Activated gamma-delta T cell (primary cell): ENCODE measurements around the gene ZNF438.
"Not testable (repeated sequence)": the region's sequence is repeated elsewhere in the genome, so short reads cannot be mapped to it uniquely, and the experiment has no call there.

Experiments used
- DNase-seq: peaks from one replicate; lab custom pipeline; 2025; lab: John Stamatoyannopoulos, UW

Gene ZNF438

DNA sequence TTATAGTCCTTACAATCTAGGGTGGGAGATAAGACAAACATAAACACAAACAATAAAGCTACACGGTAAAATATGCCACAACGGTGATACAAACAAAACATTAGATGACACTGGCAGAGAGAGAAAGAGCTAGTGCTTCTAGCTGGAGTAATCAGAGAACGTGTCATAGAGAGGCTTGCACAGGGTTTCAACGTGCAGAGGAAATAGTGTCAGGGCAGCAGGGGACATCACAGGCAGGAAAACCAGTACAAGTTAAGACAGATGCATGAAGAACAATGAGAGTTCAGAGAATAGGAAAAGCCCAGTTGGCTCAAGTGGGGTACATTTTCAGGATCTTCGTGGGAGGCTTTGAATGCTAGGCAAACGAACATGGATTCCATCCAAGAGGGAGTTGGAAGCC is 91.4 kb downstream of the ZNF438 start:
- DNase-seq = no peak

DNA sequence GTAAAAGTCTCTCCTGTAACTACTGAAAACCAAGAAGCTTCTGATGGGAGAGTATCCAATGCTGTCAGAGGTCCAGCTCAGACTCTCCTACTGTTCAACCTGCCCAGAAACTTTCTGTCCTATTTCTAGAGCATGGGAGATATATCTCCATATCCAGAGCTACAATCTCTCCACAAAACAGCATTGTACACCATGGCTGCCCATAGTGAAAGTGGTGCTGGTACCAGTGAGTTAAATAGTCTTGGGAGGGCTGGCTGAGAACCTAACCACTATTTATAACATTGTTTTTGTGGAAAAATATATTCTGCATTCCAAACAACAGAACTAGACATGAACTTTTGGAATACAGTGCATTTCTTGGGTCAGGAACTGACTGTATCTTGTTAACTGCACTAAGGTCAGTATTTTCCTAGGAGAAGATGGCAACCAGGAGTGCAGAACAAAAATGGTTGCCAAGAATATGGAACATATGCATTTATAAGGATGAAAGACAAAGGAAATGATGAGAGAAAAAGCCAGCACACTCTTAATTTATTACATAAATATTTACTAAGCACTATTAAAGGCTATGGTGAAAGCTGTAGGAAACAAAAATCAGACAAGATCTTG is 91.9 kb downstream of the ZNF438 start:
- DNase-seq = no peak

DNA sequence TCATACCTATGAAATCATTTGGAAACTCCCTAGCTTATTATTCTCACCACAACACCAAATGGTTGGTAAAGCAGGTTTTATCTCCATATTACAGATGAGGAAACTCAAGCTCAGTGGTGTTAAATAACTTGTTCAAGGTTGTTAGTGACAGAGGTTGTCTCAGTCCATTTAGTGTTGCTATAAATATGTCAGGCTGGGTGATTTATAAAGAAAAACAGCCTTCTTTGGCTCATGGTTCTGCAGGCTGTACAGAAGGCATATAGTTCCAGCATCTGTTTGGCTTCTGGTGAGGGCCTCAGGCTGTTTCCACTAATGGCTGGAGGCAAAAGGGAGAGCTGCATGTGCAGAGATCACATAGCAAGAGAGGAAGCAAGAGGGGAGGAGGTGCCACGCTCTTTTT is 96.6 kb downstream of the ZNF438 start:
- no peak for DNase-seq

- no peak for DNase-seq
Measured at GRCh38 chr10:30931094-30931493, 100.6 kb downstream of the ZNF438 start.

DNA sequence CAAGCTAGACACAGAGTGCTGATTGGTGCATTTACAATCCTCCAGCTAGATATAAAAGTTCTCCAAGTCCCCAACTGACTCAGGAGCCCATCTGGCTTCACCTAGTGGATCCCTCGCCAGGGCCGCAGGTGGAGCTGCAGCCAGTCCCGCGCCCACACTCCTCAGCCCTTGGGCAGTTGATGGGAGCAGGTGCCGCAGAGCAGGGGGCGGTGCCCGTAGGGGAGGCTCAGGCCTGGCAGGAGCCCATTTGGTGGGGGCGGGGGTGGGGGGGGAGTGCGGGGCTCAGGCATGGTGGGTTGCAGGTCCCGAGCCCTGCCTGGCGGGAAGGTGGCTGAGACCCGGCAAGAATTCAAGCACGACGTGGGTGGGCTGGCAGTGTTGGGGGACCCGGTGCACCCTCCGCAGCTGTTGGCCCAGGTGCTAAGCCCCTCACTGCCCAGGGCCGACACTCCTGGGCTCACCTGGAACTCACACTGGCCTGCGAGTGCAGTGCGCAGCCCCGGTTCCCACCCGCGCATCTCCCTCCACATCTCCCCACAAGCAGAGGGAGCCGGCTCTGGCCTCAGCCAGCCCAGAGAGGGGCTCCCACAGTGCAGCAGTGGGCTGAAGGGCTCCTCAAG is 101.7 kb downstream of the ZNF438 start:
- peak; percentile 8 for DNase-seq

DNA sequence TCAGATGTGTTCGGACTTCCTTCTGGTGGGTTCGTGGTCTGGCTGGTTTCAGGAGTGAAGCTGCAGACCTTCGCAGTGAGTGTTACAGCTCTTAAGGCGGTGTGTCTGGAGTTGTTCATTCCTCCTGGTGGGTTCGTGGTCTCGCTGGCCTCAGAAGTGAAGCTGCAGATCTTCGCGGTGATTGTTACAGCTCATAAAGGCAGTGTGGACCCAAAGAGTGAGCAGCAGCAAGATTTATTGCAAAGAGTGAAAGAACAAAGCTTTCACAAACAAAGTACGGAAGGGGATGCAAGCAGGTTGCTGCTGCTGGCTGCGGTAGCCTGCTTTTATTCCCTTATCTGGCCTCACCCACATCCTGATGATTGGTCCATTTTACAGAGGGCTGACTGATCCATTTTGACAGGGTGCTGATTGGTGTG is 102.3 kb downstream of the ZNF438 start:
- not testable (repeated sequence) for DNase-seq

DNA sequence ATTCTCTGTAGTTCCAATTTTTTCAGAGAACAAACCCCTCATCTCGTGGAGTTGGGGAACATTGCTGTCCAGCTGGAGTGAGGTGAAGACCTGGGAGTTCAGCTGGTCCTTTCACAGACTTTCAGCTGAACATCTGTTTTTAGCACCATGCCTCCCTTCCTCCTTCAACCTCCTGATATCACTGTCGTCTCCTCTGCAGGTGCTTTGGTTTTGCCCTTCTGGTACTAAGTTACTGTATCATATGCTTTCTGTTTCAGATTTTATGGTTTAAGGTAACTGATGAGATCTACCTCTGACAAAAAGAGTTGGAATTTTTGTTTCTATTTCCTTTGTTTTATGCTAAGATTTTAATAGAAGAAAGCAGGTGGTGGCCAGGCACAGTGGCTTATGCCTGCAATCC is 102.9 kb downstream of the ZNF438 start:
- DNase-seq = no peak

DNA sequence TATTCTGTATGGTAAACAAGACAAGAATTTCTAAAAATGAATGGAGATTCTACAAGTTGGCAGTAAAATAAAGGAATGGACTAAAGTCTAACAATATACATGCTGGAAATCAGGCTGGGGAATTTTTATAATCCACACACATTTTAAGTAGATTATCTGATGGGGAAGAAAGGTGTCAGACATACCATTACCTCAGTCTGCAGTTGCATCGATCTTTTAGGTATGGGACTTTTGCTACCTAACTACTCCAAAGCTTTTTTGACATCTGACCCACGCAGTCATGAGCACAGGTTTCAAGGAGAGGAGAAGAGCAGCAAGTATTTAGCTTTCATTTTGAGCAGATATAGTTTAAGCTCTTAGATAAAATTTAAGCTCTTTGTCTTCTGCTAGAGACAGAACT is 113.0 kb downstream of the ZNF438 start:
- DNase-seq = no peak

- no peak for DNase-seq
Measured at GRCh38 chr10:30917789-30918188, 113.9 kb downstream of the ZNF438 start.

DNA sequence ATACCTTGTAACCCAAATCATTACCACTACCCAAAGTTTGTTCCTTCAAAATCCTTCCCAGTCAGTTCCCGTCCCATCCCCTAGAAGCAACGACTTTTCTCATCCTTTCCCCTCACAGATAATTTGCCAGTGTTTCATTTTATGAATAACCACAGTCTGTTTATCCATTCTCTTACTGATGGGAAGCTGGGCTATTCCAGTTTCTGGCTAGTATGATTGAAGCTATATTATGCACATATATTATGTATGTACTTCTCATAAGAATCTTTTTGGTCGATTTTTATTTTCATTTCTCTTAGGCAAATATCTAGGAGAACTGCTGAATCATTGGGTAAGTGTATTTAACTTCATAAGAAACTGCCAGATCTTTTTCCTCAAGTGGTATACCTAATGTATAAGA is 114.6 kb downstream of the ZNF438 start:
- no peak for DNase-seq

DNA sequence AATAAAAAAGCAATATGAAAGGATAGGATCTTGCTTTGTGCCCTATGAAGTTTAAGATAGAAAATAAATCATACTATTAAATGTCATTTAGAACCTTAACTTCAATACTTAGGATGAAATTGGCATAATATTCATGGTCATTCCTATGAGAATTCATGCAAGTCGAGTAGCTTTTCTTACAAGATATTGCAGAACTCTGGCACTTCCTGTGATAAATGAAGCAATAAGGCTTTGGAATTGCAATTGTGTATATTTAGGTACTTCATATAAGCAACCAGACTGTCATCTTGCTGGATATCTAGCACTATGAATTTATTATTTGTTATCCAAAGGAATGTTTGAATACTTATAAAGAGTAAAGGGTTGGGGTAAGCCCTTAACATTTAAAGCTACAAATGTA is 116.5 kb downstream of the ZNF438 start:
- no peak for DNase-seq

- DNase-seq = no peak
Measured at GRCh38 chr10:30911303-30911863, 120.3 kb downstream of the ZNF438 start.

DNA sequence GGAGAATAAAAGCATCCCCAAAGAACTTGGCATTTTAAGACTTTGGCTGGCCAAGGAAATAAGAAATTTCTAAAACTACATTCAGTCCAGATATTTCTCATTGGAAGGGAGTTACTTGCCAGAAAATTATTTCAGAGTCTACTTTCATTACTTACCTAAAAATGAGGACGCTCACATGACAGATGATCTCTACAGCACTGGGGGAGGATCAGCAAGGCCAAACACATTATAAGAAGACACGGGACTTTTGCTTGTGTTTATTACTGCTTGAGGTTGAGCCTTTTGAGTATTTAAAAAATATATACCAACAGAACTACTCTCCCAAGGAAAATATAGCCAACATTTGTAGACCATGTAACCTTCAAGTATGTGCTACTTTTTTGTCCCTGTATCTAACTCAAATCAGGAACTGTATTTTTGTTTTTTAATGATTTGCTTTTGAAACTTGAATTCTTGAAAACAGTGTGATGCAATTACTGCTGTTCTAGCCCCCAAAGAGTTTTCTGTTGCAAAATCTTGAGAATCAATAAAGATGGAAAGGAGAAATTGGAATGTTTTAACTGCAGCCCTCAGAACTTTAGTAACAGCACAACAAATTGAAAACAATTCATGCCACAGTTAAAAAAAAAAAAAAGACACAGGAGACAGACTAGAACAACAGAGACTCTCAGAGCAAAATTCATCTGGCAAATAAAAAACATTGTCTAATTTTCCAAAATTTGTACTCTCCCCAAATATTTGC is 128.1 kb downstream of the ZNF438 start:
- DNase-seq = no peak

GRCh38 chr10:30902621-30903396 is 128.9 kb downstream of the ZNF438 start:
- no peak for DNase-seq

DNA sequence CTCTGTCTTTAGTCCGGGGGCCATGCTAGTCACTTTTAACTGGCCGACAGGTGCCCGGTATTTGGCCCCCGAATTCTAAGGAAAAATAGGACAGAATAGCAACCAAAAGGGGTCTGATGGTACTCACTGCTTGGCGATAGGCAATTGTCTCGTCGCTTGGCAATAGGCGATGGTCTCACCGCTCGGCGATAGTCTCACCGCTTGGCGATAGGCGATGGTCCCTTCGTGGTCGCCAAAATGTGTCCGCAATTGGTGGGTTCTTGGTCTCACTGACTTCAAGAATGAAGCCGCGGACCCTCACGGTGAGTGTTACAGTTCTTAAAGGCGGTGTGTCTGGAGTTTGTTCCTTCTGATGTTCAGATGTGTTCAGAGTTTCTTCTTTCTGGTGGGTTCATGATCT is 130.2 kb downstream of the ZNF438 start:
- DNase-seq = not testable (repeated sequence)

- DNase-seq = no peak
Measured at GRCh38 chr10:30898964-30899363, 132.7 kb downstream of the ZNF438 start.

- DNase-seq = no peak
Measured at GRCh38 chr10:30897547-30897946, 134.1 kb downstream of the ZNF438 start.

- DNase-seq = no peak
Measured at GRCh38 chr10:30897048-30897447, 134.6 kb downstream of the ZNF438 start.

GRCh38 chr10:30894221-30894620 is 137.4 kb downstream of the ZNF438 start:
- DNase-seq = no peak

GRCh38 chr10:30893208-30893607 is 138.5 kb downstream of the ZNF438 start:
- DNase-seq = no peak

- DNase-seq = no peak
Measured at GRCh38 chr10:30887839-30888238, 143.8 kb downstream of the ZNF438 start.

DNA sequence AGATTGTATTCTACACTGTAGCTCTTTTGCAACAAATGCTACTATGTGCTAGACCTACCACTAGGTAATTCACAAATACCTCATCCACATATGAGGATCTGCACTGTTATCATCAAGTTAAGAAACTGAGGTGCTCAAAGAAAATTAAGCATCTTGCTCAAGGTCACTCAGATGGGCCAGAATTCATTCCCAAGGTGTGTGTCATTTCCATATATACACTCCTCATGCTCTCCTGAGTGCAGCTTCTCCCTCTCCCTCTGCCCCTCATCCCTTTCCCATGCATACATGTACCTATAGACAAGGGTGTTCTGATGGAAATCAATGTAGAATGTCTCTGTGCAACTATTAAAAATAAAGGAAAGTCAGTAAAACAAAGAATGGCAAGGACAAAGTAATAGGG is 146.2 kb downstream of the ZNF438 start:
- no peak for DNase-seq
